Measurements from ENCODE around the gene BRAF.
"Not testable (repeated sequence)": the region's sequence is repeated elsewhere in the genome, so short reads cannot be mapped to it uniquely, and the experiment has no call there.

Gene BRAF

GRCh38 chr7:140918236-140918635 lies 6.5 kb downstream of the BRAF start:
- DNase-seq (ENCODE audit: low read depth in 2 of 2) = no peak

- no peak for DNase-seq (ENCODE audit: low read depth in 2 of 2)
Observed at GRCh38 chr7:140917258-140917657, 7.5 kb downstream of the BRAF start.

- DNase-seq (ENCODE audit: low read depth in 2 of 2) = no peak
Observed at GRCh38 chr7:140915935-140916555, 8.7 kb downstream of the BRAF start.

- no peak for DNase-seq (ENCODE audit: low read depth in 2 of 2)
Observed at GRCh38 chr7:140914083-140914482, 10.6 kb downstream of the BRAF start.

- DNase-seq (ENCODE audit: low read depth in 2 of 2) = not testable (repeated sequence)
Observed at GRCh38 chr7:140913596-140913928, 11.2 kb downstream of the BRAF start.

- no peak for DNase-seq (ENCODE audit: low read depth in 2 of 2)
Observed at GRCh38 chr7:140911746-140912145, 13.0 kb downstream of the BRAF start.

- DNase-seq (ENCODE audit: low read depth in 2 of 2) = no peak
Observed at GRCh38 chr7:140909476-140910161, 15.1 kb downstream of the BRAF start.

GRCh38 chr7:140908361-140908760 lies 16.4 kb downstream of the BRAF start:
- no peak for DNase-seq (ENCODE audit: low read depth in 2 of 2)

- no peak for DNase-seq (ENCODE audit: low read depth in 2 of 2)
Observed at GRCh38 chr7:140903741-140904480, 20.8 kb downstream of the BRAF start.

GRCh38 chr7:140902303-140902953 lies 22.3 kb downstream of the BRAF start:
- DNase-seq (ENCODE audit: low read depth in 2 of 2) = no peak

- no peak for DNase-seq (ENCODE audit: low read depth in 2 of 2)
Observed at GRCh38 chr7:140901941-140902302, 22.8 kb downstream of the BRAF start.

GRCh38 chr7:140899883-140900282 lies 24.8 kb downstream of the BRAF start:
- DNase-seq (ENCODE audit: low read depth in 2 of 2) = no peak

GRCh38 chr7:140898786-140899536 lies 25.8 kb downstream of the BRAF start:
- DNase-seq (ENCODE audit: low read depth in 2 of 2) = no peak

- DNase-seq (ENCODE audit: low read depth in 2 of 2) = no peak
Observed at GRCh38 chr7:140896996-140897395, 27.7 kb downstream of the BRAF start.

GRCh38 chr7:140889645-140890044 lies 35.1 kb downstream of the BRAF start:
- DNase-seq (ENCODE audit: low read depth in 2 of 2) = no peak

- no peak for DNase-seq (ENCODE audit: low read depth in 2 of 2)
Observed at GRCh38 chr7:140889150-140889549, 35.6 kb downstream of the BRAF start.

GRCh38 chr7:140888087-140888486 lies 36.6 kb downstream of the BRAF start:
- DNase-seq (ENCODE audit: low read depth in 2 of 2) = no peak

- no peak for DNase-seq (ENCODE audit: low read depth in 2 of 2)
Observed at GRCh38 chr7:140885735-140886334, 38.9 kb downstream of the BRAF start.

- DNase-seq (ENCODE audit: low read depth in 2 of 2) = no peak
Observed at GRCh38 chr7:140883378-140883777, 41.4 kb downstream of the BRAF start.

- DNase-seq (ENCODE audit: low read depth in 2 of 2) = not testable (repeated sequence)
Observed at GRCh38 chr7:140882834-140883233, 41.9 kb downstream of the BRAF start.

GRCh38 chr7:140881507-140882228 lies 43.1 kb downstream of the BRAF start:
- DNase-seq (ENCODE audit: low read depth in 2 of 2) = no peak

Data from stimulated activated CD4-positive, alpha-beta T cell treated with anti-CD3 and anti-CD28 coated beads, Interleukin-12 subunit alpha, Interleukin-12 subunit beta, amount 100 ng/mL, for 24 hours (primary cell).